Upper lobe of left lung (tissue), 6 donors: ENCODE measurements around the gene MEGF6. TPM values are rescaled to one million over a fixed set of nuclear protein-coding genes. Genes with fewer than 3 reads are reported as not detected.

Experiments
- ATAC-seq, 2 donors: fragments of 200-7000 bp; cut with Tn5 transposase; one replicate each; pipeline ENCODE4 v1.9.1; 2022; ENCODE audit warnings: mild to moderate bottlenecking in 2 of 2, moderate library complexity in 2 of 2; ENCODE audit not compliant: low FRiP score in 2 of 2
- DNase-seq, 2 donors: peaks; one replicate each; pipeline ENCODE4 v3.0.0-alpha.2; 2019 to 2020
- H3K27ac ChIP-seq, 4 donors: fragments of 200-600 bp; sonication (generic); one replicate each; pipeline ENCODE4 v1.5.1; 2016 to 2019
- H3K27me3 ChIP-seq, 4 donors: fragments of 200-600 bp; sonication (generic); one replicate each; pipeline ENCODE4 v1.5.1; 2017 to 2019
- H3K36me3 ChIP-seq, 4 donors: fragments of 200-600 bp; sonication (generic); one replicate each; pipeline ENCODE4 v1.5.1; 2016 to 2019
- H3K4me1 ChIP-seq, 4 donors: fragments of 200-600 bp; sonication (generic); one replicate each; pipeline ENCODE4 v1.5.1; 2018 to 2019
- H3K4me3 ChIP-seq, 4 donors: fragments of 200-600 bp; sonication (generic); one replicate each; pipeline ENCODE4 v1.5.1; 2017 to 2019; ENCODE audit warnings: mild to moderate bottlenecking in 2 of 4, moderate library complexity in 1 of 4
- H3K9me3 ChIP-seq, 4 donors: fragments of 200-600 bp; sonication (generic); one replicate each; pipeline ENCODE4 v1.5.1; 2018 to 2019
- EP300 ChIP-seq, 4 donors: sonication (generic); formaldehyde crosslinking; IDR thresholded peaks; one replicate each; pipeline ENCODE4 v1.5.1; 2017; ENCODE audit warnings: antibody characterized with exemption in 4 of 4, control low read depth in 2 of 4
- POLR2A ChIP-seq, 4 donors: fragments of 450-650 bp; IDR thresholded peaks; one replicate each; pipeline ENCODE4 v1.5.1; 2016 to 2017; ENCODE audit warnings: antibody characterized with exemption in 4 of 4, mild to moderate bottlenecking in 2 of 4
- POLR2AphosphoS5 ChIP-seq, 2 donors: sonication (generic); formaldehyde crosslinking; IDR thresholded peaks; one replicate each; pipeline ENCODE4 v1.5.1; 2017; ENCODE audit warnings: antibody characterized with exemption in 2 of 2
- WGBS, 2 donors: methylation state at CpG; one replicate each; pipeline ENCODE4 v1.1.5; 2017 to 2018; 5-methylcytosine and 5-hydroxymethylcytosine counted together
- total RNA-seq, 6 donors: library from RNA; depleted of rRNA in 4 of 6; stranded (reverse); fragments of >200 nt in 4 of 6; gene quantifications; one replicate each; pipeline versions ENCODE4 v1.1.0 to v1.2.1, GENCODE V29; 2016 to 2021
- TF ChIP-seq, protein P1 (sequence below), 6 experiments: fragments of 450-650 bp in 4 of 6; fragments of 200-600 bp in 2 of 6; sonication (generic) in 2 of 6; IDR thresholded peaks; one replicate each; pipeline ENCODE4 v1.5.1; 2016 to 2019; ENCODE audit warnings: antibody characterized with exemption in 6 of 6
- donor health status: DM: no; HTN: no; CAD: no; lungs with moderate emphysema.
- donor health status: DM: no; HTN: yes; CAD: no; lungs with severe emphysema.

MEGF6 gene
- total RNA-seq, 6 donors from 2014 or later, result 23.8 to 128 (median 83.5) TPM

DNA sequence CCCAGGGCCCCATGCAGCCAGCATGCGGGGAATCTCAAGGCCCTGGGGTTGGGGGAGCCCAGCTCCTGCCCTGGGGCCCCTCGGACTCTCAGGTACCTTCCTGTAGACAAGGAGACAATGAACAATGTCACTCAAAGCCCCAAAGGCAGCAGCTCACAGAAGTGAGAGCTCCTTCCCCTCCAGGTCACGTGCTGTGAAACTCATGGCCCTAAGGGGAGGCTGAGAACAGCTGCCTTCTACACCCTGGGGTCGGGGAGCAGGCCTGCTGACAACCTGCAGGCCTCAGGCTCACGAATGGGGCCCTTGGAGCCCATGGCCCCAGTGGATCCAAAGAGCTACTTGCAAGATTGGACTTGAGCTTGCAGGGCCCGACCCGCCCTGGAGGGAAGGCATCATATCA lies 3.2 kb downstream of the MEGF6 start:
- TF ChIP-seq EP300 (IDR thresholded peaks at IDR 0.05) (no peak), POLR2AphosphoS5 (IDR thresholded peaks at IDR 0.05) (no peak), POLR2A (IDR thresholded peaks at IDR 0.05) (no peak)
- TF ChIP-seq, protein P1, sequence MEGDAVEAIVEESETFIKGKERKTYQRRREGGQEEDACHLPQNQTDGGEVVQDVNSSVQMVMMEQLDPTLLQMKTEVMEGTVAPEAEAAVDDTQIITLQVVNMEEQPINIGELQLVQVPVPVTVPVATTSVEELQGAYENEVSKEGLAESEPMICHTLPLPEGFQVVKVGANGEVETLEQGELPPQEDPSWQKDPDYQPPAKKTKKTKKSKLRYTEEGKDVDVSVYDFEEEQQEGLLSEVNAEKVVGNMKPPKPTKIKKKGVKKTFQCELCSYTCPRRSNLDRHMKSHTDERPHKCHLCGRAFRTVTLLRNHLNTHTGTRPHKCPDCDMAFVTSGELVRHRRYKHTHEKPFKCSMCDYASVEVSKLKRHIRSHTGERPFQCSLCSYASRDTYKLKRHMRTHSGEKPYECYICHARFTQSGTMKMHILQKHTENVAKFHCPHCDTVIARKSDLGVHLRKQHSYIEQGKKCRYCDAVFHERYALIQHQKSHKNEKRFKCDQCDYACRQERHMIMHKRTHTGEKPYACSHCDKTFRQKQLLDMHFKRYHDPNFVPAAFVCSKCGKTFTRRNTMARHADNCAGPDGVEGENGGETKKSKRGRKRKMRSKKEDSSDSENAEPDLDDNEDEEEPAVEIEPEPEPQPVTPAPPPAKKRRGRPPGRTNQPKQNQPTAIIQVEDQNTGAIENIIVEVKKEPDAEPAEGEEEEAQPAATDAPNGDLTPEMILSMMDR (IDR thresholded peaks at IDR 0.05), result no peak
- Histone ChIP-seq H3K36me3 (no peaks in the 10 kb centered on the region), H3K4me3 (no peak overlapping the region), H3K9me3 (no peaks in the 10 kb centered on the region), H3K27me3 (peaks cover 0 to 8% (median 1%) of the 10 kb centered on the region in 4 donors), H3K4me1 (peaks cover 26 to 49% (median 41%) of the 10 kb centered on the region in 4 donors), H3K27ac (no peak overlapping the region)
- WGBS, 2 donors, result 91 to 94% methylated on average over 3 to 6 of the region's 7 CpGs
- DNase-seq, result no peak
- no peak for ATAC-seq

DNA sequence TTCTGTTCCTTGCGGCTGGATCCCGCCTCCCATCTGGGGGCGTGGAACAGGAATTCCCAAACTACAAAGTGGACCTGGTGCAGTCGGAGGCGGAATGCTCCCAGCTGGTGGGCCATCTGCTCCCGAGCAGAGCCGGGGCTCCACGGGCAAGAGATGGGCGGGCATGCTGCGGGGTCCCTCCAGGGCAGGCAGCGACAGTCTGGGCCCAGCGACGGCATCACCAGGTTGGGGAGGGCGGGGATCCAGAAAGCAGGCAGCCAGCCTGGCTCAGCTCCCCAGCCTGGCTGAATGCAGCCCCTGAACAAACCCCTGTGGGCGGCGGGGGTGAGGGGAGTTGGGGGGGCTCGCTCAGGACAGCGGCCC lies 3.6 kb downstream of the MEGF6 start:
- DNase-seq, result peak in 1 of 2 donors; percentile 54
- no peak overlapping the region for H3K27ac ChIP-seq
- H3K9me3 ChIP-seq, result no peaks in the 10 kb centered on the region
- 88 to 94% methylated on average over 4 to 16 of the region's 18 CpGs for WGBS, 2 donors
- ATAC-seq, result no peak
- TF ChIP-seq POLR2AphosphoS5 (IDR thresholded peaks at IDR 0.05) (no peak), POLR2A (IDR thresholded peaks at IDR 0.05) (no peak), EP300 (IDR thresholded peaks at IDR 0.05) (no peak)
- TF ChIP-seq, protein P1 (IDR thresholded peaks at IDR 0.05), result no peak
- H3K4me1 ChIP-seq, result peaks cover 25 to 46% (median 42%) of the 10 kb centered on the region in 4 donors
- no peak overlapping the region for H3K4me3 ChIP-seq
- H3K36me3 ChIP-seq, result no peaks in the 10 kb centered on the region
- peaks cover 0 to 8% (median 1%) of the 10 kb centered on the region in 4 donors for H3K27me3 ChIP-seq

DNA sequence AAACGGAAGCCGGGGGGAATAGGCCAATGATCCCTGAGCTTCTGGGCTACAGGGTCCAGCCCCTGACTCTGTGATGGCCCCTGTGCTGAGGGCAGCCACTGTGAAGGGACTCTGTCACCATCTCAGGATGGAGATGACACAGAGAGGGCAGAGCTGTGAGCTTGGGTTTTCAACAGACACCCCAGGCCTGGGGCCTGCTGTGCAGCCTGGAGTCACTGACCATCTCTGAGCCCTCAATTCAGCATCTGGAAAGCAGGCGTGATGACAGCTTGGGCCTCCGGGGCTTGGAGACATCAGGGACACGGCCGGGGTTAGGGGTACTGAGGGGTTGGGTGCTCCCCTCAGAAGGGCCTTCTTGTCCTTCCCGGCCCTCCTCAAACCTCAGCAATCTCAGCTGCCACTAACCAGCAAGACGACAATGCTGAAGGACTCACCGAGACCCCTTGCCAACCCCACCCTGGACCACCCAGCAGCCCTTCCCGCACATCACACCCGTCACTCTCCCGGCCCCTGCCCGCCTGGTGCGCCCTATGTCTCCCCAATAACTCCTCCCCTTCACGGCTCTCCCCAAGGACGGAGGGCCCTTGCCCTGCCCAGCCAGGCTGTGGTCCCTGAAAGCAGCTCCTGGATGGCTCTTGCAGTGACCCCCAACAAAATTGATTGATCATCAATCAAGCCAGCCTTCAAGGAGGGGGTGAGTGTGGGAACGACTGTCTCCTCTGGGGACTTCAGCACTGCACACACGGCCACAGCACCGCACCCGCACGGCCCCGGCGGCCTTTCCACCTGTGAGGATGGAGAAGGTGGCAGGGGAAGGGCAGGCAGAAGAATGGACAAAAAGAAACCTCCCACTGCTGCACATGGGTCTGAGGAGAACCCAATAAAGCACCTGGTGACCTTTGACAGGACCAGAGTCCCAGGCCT lies 4.3 kb downstream of the MEGF6 start:
- Histone ChIP-seq H3K9me3 (no peaks in the 10 kb centered on the region), H3K4me3 (no peak overlapping the region), H3K27me3 (peaks cover 0 to 8% (median 1%) of the 10 kb centered on the region in 4 donors), H3K4me1 (peaks cover 22 to 47% (median 42%) of the 10 kb centered on the region in 4 donors), H3K27ac (no peak overlapping the region), H3K36me3 (no peaks in the 10 kb centered on the region)
- no peak for ATAC-seq
- WGBS, 2 donors, result 87 to 92% methylated on average over 19 to 23 of the region's 23 CpGs
- DNase-seq, result peak in 1 of 2 donors; percentile 63
- no peak for TF ChIP-seq POLR2AphosphoS5 (IDR thresholded peaks at IDR 0.05)
- TF ChIP-seq, protein P1 (IDR thresholded peaks at IDR 0.05), result no peak
- no peak for TF ChIP-seq EP300 (IDR thresholded peaks at IDR 0.05)
- no peak for TF ChIP-seq POLR2A (IDR thresholded peaks at IDR 0.05)

DNA sequence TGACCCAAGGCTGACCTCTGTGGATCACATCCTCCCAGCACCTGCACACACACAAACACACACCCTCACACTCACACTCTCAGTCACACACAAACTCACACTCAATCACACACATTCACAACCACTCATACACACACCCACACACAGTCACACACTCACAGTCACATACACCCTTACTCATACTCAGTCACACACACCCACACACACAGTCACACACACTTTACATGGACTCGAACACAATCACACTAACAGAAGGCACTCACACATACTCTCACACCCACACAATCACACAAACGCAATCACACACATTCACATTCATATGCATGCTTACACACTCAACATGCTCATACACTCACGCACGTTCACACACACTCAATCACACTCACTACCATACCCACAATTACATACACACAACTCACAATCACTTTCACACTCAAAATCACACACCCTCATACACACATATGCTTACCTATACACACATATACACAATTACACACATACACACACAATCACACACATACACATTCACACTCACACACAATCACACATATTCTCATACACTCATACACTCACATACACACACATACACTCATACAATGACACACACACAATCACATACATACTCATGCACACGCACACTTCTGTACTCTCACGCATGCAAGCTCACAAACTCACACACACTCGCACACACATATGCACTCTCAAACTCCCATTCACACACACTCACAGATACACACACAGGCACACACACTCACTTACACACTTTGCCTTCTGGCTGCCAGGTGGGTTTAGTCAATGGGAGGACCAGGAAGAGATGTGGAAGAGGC lies 6.1 kb downstream of the MEGF6 start:
- DNase-seq (peak in 1 of 2 donors; percentile 15), ATAC-seq (no peak)
- no peak for TF ChIP-seq POLR2A (IDR thresholded peaks at IDR 0.05)
- TF ChIP-seq, protein P1 (IDR thresholded peaks at IDR 0.05), result no peak
- no peak for TF ChIP-seq EP300 (IDR thresholded peaks at IDR 0.05)
- TF ChIP-seq POLR2AphosphoS5 (IDR thresholded peaks at IDR 0.05), result no peak
- no peaks in the 10 kb centered on the region for H3K27me3 ChIP-seq
- no peaks in the 10 kb centered on the region for H3K9me3 ChIP-seq
- H3K36me3 ChIP-seq, result no peaks in the 10 kb centered on the region
- WGBS, 2 donors, result 80 to 97% methylated on average over 7 of the region's 7 CpGs
- H3K27ac ChIP-seq, result no peak overlapping the region
- H3K4me3 ChIP-seq, result no peak overlapping the region
- peaks cover 3 to 36% (median 27%) of the 10 kb centered on the region in 4 donors for H3K4me1 ChIP-seq
